CD4-positive, alpha-beta T cell treated with Interleukin-12 subunit alpha and Interleukin-12 subunit beta, for 1 hour (primary cell): ENCODE results near the gene LDB2.
"Not testable (repeated sequence)": the region's sequence is repeated elsewhere in the genome, so short reads cannot be mapped to it uniquely, and the experiment has no call there.

ENCODE experiments used
- DNase-seq: peaks from one replicate; pipeline ENCODE4 v3.0.0-alpha.2; 2020

The LDB2 gene

GRCh38 chr4:16629274-16629673 lies 269.2 kb downstream of the LDB2 start:
- not testable (repeated sequence) for DNase-seq

GRCh38 chr4:16628835-16629234 lies 269.6 kb downstream of the LDB2 start:
- not testable (repeated sequence) for DNase-seq

- DNase-seq, result no peak
Observed at GRCh38 chr4:16627999-16628398, 270.4 kb downstream of the LDB2 start.

GRCh38 chr4:16626945-16627344 lies 271.5 kb downstream of the LDB2 start:
- DNase-seq, result no peak

GRCh38 chr4:16622826-16623225 lies 275.6 kb downstream of the LDB2 start:
- no peak for DNase-seq

- DNase-seq, result no peak
Observed at GRCh38 chr4:16617435-16617834, 281.0 kb downstream of the LDB2 start.

- no peak for DNase-seq
Observed at GRCh38 chr4:16617011-16617410, 281.4 kb downstream of the LDB2 start.

- no peak for DNase-seq
Observed at GRCh38 chr4:16609170-16609758, 289.2 kb downstream of the LDB2 start.

GRCh38 chr4:16608611-16609125 lies 289.8 kb downstream of the LDB2 start:
- DNase-seq, result no peak

- no peak for DNase-seq
Observed at GRCh38 chr4:16608123-16608522, 290.3 kb downstream of the LDB2 start.

GRCh38 chr4:16607241-16608066 lies 291.0 kb downstream of the LDB2 start:
- no peak for DNase-seq

GRCh38 chr4:16606691-16607090 lies 291.8 kb downstream of the LDB2 start:
- DNase-seq, result no peak

- DNase-seq, result no peak
Observed at GRCh38 chr4:16603178-16603577, 295.3 kb downstream of the LDB2 start.

GRCh38 chr4:16598597-16599206 lies 299.7 kb downstream of the LDB2 start:
- no peak for DNase-seq

- no peak for DNase-seq
Observed at GRCh38 chr4:16597845-16598596, 300.4 kb downstream of the LDB2 start.

GRCh38 chr4:16597443-16597842 lies 301.0 kb downstream of the LDB2 start:
- no peak for DNase-seq

GRCh38 chr4:16596267-16596666 lies 302.2 kb downstream of the LDB2 start:
- no peak for DNase-seq

GRCh38 chr4:16594128-16594527 lies 304.3 kb downstream of the LDB2 start:
- DNase-seq, result no peak

GRCh38 chr4:16593386-16593785 lies 305.1 kb downstream of the LDB2 start:
- no peak for DNase-seq

GRCh38 chr4:16591272-16591826 lies 307.1 kb downstream of the LDB2 start:
- no peak for DNase-seq

- no peak for DNase-seq
Observed at GRCh38 chr4:16590797-16591196, 307.6 kb downstream of the LDB2 start.

- DNase-seq, result no peak
Observed at GRCh38 chr4:16588651-16589050, 309.8 kb downstream of the LDB2 start.

- DNase-seq, result no peak
Observed at GRCh38 chr4:16588149-16588548, 310.3 kb downstream of the LDB2 start.
